Activated CD4-positive, CD25-positive, alpha-beta regulatory T cell treated with anti-CD3 and anti-CD28 coated beads, Interleukin-2, amount 50 U/mL, for 24 hours (primary cell): ENCODE measurements around the gene H2BK1.
A peak's percentile ranks its signal among the peaks of the same experiment; 100 is the strongest.

ENCODE experiments used
- ATAC-seq, 2 donors: fragments of 150-1000 bp; cut with Tn5 transposase; one replicate each; pipeline ENCODE4 v1.10.0; 2021; ENCODE audit warnings: mild to moderate bottlenecking in 1 of 2, moderate library complexity in 1 of 2

The H2BK1 gene

GRCh38 chr7:151175793-151176311, 34.4 kb downstream of the H2BK1 start:
- ATAC-seq = no peak

- ATAC-seq = no peak
Observed at GRCh38 chr7:151175047-151175792, 35.1 kb downstream of the H2BK1 start.

- ATAC-seq = peak in 1 of 2 donors; percentile 30
Observed at GRCh38 chr7:151174246-151175046, 35.8 kb downstream of the H2BK1 start.

- ATAC-seq = no peak
Observed at GRCh38 chr7:151173386-151174245, 36.7 kb downstream of the H2BK1 start.

GRCh38 chr7:151172273-151173141, 37.8 kb downstream of the H2BK1 start:
- ATAC-seq = peak; percentile 71 to 77

- no peak for ATAC-seq
Observed at GRCh38 chr7:151168787-151169162, 41.5 kb downstream of the H2BK1 start.

- ATAC-seq = peak; percentile 74 to 81
Observed at GRCh38 chr7:151168003-151168786, 42.1 kb downstream of the H2BK1 start.

- ATAC-seq = peak in 1 of 2 donors; percentile 42
Observed at GRCh38 chr7:151167197-151167961, 42.9 kb downstream of the H2BK1 start, which contains the start of gene GBX1. GBX1 (minus strand) TSS chr7:151167694; CDS start chr7:151167548, 146 bp downstream.

- ATAC-seq = no peak
Observed at GRCh38 chr7:151166629-151167196, 43.6 kb downstream of the H2BK1 start.

- no peak for ATAC-seq
Observed at GRCh38 chr7:151161757-151162156, 48.5 kb downstream of the H2BK1 start.
